ENCODE results near the gene PANX3. TPM values are rescaled to one million over a fixed set of nuclear protein-coding genes. Genes with fewer than 3 reads are reported as not detected.

The PANX3 gene
- total RNA-seq, 1 donor from 2014 or later = not detected

- H3K9me3 Mint-ChIP-seq = no peaks in the 10 kb centered on the region
- no peak for TF ChIP-seq CTCF (IDR thresholded peaks at IDR 0.05; ENCODE audit: unreplicated experiment)
- peaks cover 17% of the 10 kb centered on the region for H3K36me3 Mint-ChIP-seq
- no peaks in the 10 kb centered on the region for H3K27me3 Mint-ChIP-seq (ENCODE audit: low read depth)
- H3K27ac Mint-ChIP-seq = no peak overlapping the region
- H3K4me3 Mint-ChIP-seq = no peak overlapping the region
- DNase-seq (ENCODE audit: low spot score in 2 of 2, unreplicated experiment in 2 of 2) = no peak
- peaks cover 9% of the 10 kb centered on the region for H3K4me1 Mint-ChIP-seq
Measured at GRCh38 chr11:124627546-124627945, 16.3 kb downstream of the PANX3 start.

GRCh38 chr11:124629961-124630360 lies 18.7 kb downstream of the PANX3 start:
- Mint-ChIP-seq H3K4me1 (no peaks in the 10 kb centered on the region), H3K9me3 (no peaks in the 10 kb centered on the region), H3K4me3 (no peak overlapping the region), H3K36me3 (peaks cover 26% of the 10 kb centered on the region), H3K27ac (no peak overlapping the region), H3K27me3 (ENCODE audit: low read depth) (no peaks in the 10 kb centered on the region)
- TF ChIP-seq CTCF (IDR thresholded peaks at IDR 0.05; ENCODE audit: unreplicated experiment) = no peak
- DNase-seq (ENCODE audit: low spot score in 2 of 2, unreplicated experiment in 2 of 2) = no peak

- no peak for TF ChIP-seq CTCF (IDR thresholded peaks at IDR 0.05; ENCODE audit: unreplicated experiment)
- no peak overlapping the region for H3K4me3 Mint-ChIP-seq
- no peaks in the 10 kb centered on the region for H3K4me1 Mint-ChIP-seq
- H3K36me3 Mint-ChIP-seq = peaks cover 27% of the 10 kb centered on the region
- no peak overlapping the region for H3K27ac Mint-ChIP-seq
- DNase-seq (ENCODE audit: low spot score in 2 of 2, unreplicated experiment in 2 of 2) = no peak
- H3K9me3 Mint-ChIP-seq = no peaks in the 10 kb centered on the region
- no peaks in the 10 kb centered on the region for H3K27me3 Mint-ChIP-seq (ENCODE audit: low read depth)
Measured at GRCh38 chr11:124633355-124633754, 22.1 kb downstream of the PANX3 start.

- no peak for TF ChIP-seq CTCF (IDR thresholded peaks at IDR 0.05; ENCODE audit: unreplicated experiment)
- Mint-ChIP-seq H3K36me3 (peaks cover 24% of the 10 kb centered on the region), H3K9me3 (peaks cover under 1% of the 10 kb centered on the region), H3K4me3 (no peak overlapping the region), H3K27ac (no peak overlapping the region), H3K4me1 (no peaks in the 10 kb centered on the region), H3K27me3 (ENCODE audit: low read depth) (no peaks in the 10 kb centered on the region)
- no peak for DNase-seq (ENCODE audit: low spot score in 2 of 2, unreplicated experiment in 2 of 2)
Measured at GRCh38 chr11:124635932-124636331, 24.7 kb downstream of the PANX3 start.

- no peak for DNase-seq (ENCODE audit: low spot score in 2 of 2, unreplicated experiment in 2 of 2)
- TF ChIP-seq CTCF (IDR thresholded peaks at IDR 0.05; ENCODE audit: unreplicated experiment) = no peak
- H3K4me1 Mint-ChIP-seq = no peaks in the 10 kb centered on the region
- H3K27me3 Mint-ChIP-seq (ENCODE audit: low read depth) = no peaks in the 10 kb centered on the region
- H3K36me3 Mint-ChIP-seq = peaks cover 9% of the 10 kb centered on the region
- peaks cover 3% of the 10 kb centered on the region for H3K9me3 Mint-ChIP-seq
- no peak overlapping the region for H3K4me3 Mint-ChIP-seq
- H3K27ac Mint-ChIP-seq = no peak overlapping the region
Measured at GRCh38 chr11:124638500-124638899, 27.3 kb downstream of the PANX3 start.

GRCh38 chr11:124639186-124639585 lies 28.0 kb downstream of the PANX3 start:
- Mint-ChIP-seq H3K36me3 (peaks cover 6% of the 10 kb centered on the region), H3K4me1 (peaks cover 2% of the 10 kb centered on the region), H3K9me3 (peaks cover 3% of the 10 kb centered on the region), H3K27me3 (ENCODE audit: low read depth) (no peaks in the 10 kb centered on the region), H3K4me3 (no peak overlapping the region), H3K27ac (no peak overlapping the region)
- DNase-seq (ENCODE audit: low spot score in 2 of 2, unreplicated experiment in 2 of 2) = no peak
- no peak for TF ChIP-seq CTCF (IDR thresholded peaks at IDR 0.05; ENCODE audit: unreplicated experiment)
